ENCODE measurements around the gene ROCK2. TPM values are rescaled to one million over a fixed set of nuclear protein-coding genes. Genes with fewer than 3 reads are reported as not detected.

The ROCK2 gene
- polyA plus RNA-seq, 2 of the 4 experiments (the other 2 are of a cell fraction) = 34.0 to 38.7 TPM

DNA sequence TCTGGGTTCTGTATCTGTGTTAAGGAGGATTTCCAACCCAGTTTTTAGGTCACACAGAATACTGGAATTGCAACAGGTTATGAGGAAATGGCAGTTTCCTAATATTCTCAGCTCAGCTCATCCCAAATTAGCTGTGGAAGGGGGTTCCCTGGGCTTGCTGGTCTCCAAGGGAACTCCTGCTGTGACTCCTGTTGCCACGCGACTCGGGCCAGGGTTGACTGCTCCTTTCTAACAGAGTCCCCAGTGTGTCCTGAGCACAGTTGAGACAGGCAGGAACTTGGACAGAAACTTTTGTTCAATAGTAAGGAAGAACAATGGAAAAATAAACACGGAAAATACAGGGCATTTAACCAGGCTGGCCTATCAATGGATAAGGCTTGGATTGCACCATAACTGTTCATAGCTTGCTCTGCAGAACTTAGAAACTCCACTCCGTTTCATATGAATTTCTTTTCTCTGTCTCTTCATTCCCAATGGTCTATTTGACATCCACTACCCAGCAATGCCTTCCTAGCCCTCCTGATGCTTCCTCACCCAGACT, 3.8 kb upstream of the ROCK2 start:
- Histone ChIP-seq H3K9me3 (no peaks in the 10 kb centered on the region), H3K4me3 (no peak overlapping the region), H3K4me2 (no peak overlapping the region), H3K27ac (peak overlapping the region in 1 of 2 experiments; percentile 40; a peak in 2 of 6 replicates), H3K4me1 (peaks cover 17% of the 10 kb centered on the region)
- WGBS (ENCODE audit: missing lambda C conversion rate) = 77% methylated on average over 5 of the region's 5 CpGs
- DNase-seq (ENCODE audit: low read depth in 1 of 2, low spot score in 1 of 2) = no peak
- ATAC-seq = no peak
- ChIA-PET POLR2A (interaction anchor here (1.3 kb wide), 1 partner anchor 20 kb away, joined by 3 read pairs; no protein-coding TSS in a partner anchor), CTCF (interaction anchor here (1.2 to 1.3 kb wide), 2 partner anchors 20 to 63 kb away, joined by 4 to 5 read pairs; no protein-coding TSS in a partner anchor)
- TF ChIP-seq HES2 (IDR thresholded peaks at IDR 0.05) (no peak), PHF8 (IDR thresholded peaks at IDR 0.05; ENCODE audit: borderline replicate concordance, low read depth) (no peak), E2F6 (IDR thresholded peaks at IDR 0.05; ENCODE audit: borderline replicate concordance, low read depth) (no peak), JUNB (IDR thresholded peaks at IDR 0.05) (no peak), HEYL (CRISPR knock-in tag; IDR thresholded peaks at IDR 0.05) (no peak), ZNF302 (CRISPR knock-in tag; IDR thresholded peaks at IDR 0.05) (no peak), EHMT2 (IDR thresholded peaks at IDR 0.05; ENCODE audit: low read depth) (no peak), CEBPB (IDR thresholded peaks at IDR 0.05) (no peak), FOSB (CRISPR knock-in tag; IDR thresholded peaks at IDR 0.05) (no peak), POLR2A (IDR thresholded peaks at IDR 0.05; ENCODE audit: low read length) (no peak), ATOH8 (CRISPR knock-in tag; IDR thresholded peaks at IDR 0.05; ENCODE audit: low read depth) (no peak), SMC3 (IDR thresholded peaks at IDR 0.05) (no peak), POLR2AphosphoS2 (conservative IDR thresholded peaks at IDR 0.05; ENCODE audit: low read length) (no peak), CTCF (IDR thresholded peaks at IDR 0.05) (no peak)
- TF ChIP-seq, protein P1, sequence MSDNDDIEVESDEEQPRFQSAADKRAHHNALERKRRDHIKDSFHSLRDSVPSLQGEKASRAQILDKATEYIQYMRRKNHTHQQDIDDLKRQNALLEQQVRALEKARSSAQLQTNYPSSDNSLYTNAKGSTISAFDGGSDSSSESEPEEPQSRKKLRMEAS (IDR thresholded peaks at IDR 0.05) = no peak
- TF ChIP-seq, protein P2, sequence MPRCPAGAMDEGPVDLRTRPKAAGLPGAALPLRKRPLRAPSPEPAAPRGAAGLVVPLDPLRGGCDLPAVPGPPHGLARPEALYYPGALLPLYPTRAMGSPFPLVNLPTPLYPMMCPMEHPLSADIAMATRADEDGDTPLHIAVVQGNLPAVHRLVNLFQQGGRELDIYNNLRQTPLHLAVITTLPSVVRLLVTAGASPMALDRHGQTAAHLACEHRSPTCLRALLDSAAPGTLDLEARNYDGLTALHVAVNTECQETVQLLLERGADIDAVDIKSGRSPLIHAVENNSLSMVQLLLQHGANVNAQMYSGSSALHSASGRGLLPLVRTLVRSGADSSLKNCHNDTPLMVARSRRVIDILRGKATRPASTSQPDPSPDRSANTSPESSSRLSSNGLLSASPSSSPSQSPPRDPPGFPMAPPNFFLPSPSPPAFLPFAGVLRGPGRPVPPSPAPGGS (IDR thresholded peaks at IDR 0.05) = no peak
- no peak for FAIRE-seq

DNA sequence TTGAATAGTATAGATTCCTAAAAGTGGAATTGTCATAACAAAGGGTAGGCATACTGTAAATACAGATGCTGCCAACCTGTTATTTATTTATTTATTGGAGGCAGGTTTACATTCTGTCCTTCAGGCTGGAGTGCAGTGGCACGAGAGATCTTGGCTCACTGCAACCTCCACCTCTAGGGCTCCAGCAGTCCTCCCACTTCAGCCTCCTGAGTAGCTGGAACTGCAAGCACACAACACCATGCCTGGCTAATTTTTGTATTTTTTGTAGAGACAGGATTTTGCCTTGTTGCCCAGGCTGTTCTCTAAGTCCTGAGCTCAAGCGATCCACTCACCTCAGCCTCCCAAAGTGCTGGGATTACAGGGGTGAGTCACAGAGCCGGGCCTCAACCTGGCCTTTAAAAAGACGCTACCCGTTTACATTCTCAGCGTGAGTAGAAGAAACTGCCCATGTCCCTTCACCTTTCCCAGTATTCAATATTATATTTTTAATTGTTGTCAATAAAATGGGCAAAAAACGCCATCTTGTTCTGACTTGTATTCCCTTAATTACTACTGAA, 3.0 kb upstream of the ROCK2 start:
- ChIA-PET CTCF (interaction anchor here (0.6 to 1.3 kb wide), 4 partner anchors 21 to 235 kb away, joined by 3 to 5 read pairs (median 4); no protein-coding TSS in a partner anchor), POLR2A (interaction anchor here (1.3 kb wide), 1 partner anchor 21 kb away, joined by 3 read pairs; no protein-coding TSS in a partner anchor)
- Histone ChIP-seq H3K27ac (peak overlapping the region in 1 of 2 experiments; percentile 53; a peak in 3 of 6 replicates), H3K4me2 (no peak overlapping the region), H3K4me1 (peaks cover 17% of the 10 kb centered on the region), H3K9me3 (no peaks in the 10 kb centered on the region), H3K4me3 (no peak overlapping the region)
- WGBS (ENCODE audit: missing lambda C conversion rate) = 65% methylated on average over 7 of the region's 7 CpGs
- DNase-seq (ENCODE audit: low read depth in 1 of 2, low spot score in 1 of 2) = no peak
- no peak for ATAC-seq
- FAIRE-seq = no peak
- no peak for TF ChIP-seq TFCP2L1 (CRISPR knock-in tag; IDR thresholded peaks at IDR 0.05)
- TF ChIP-seq HEYL (CRISPR knock-in tag; IDR thresholded peaks at IDR 0.05) = no peak
- TF ChIP-seq ZSCAN20 (CRISPR knock-in tag; IDR thresholded peaks at IDR 0.05) = no peak
- TF ChIP-seq, protein P3, sequence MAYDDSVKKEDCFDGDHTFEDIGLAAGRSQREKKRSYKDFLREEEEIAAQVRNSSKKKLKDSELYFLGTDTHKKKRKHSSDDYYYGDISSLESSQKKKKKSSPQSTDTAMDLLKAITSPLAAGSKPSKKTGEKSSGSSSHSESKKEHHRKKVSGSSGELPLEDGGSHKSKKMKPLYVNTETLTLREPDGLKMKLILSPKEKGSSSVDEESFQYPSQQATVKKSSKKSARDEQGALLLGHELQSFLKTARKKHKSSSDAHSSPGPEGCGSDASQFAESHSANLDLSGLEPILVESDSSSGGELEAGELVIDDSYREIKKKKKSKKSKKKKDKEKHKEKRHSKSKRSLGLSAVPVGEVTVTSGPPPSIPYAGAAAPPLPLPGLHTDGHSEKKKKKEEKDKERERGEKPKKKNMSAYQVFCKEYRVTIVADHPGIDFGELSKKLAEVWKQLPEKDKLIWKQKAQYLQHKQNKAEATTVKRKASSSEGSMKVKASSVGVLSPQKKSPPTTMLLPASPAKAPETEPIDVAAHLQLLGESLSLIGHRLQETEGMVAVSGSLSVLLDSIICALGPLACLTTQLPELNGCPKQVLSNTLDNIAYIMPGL (CRISPR knock-in tag; IDR thresholded peaks at IDR 0.05; ENCODE audit: borderline replicate concordance) = no peak
- no peak for TF ChIP-seq SREBF2 (IDR thresholded peaks at IDR 0.05)
- no peak for TF ChIP-seq RAD21 (conservative IDR thresholded peaks at IDR 0.05 in 1 of 2, IDR thresholded peaks at IDR 0.05 in 1 of 2)
- no peak for TF ChIP-seq POLR2A (IDR thresholded peaks at IDR 0.05; ENCODE audit: low read length)
- TF ChIP-seq HDAC2 (IDR thresholded peaks at IDR 0.05) = no peak
- no peak for TF ChIP-seq MAZ (IDR thresholded peaks at IDR 0.05; ENCODE audit: borderline replicate concordance, low read depth, low read length)
- TF ChIP-seq CHD4 (IDR thresholded peaks at IDR 0.05; ENCODE audit: borderline replicate concordance) = no peak
- TF ChIP-seq HOXB5 (CRISPR knock-in tag; IDR thresholded peaks at IDR 0.05) = no peak
- TF ChIP-seq, protein P4, sequence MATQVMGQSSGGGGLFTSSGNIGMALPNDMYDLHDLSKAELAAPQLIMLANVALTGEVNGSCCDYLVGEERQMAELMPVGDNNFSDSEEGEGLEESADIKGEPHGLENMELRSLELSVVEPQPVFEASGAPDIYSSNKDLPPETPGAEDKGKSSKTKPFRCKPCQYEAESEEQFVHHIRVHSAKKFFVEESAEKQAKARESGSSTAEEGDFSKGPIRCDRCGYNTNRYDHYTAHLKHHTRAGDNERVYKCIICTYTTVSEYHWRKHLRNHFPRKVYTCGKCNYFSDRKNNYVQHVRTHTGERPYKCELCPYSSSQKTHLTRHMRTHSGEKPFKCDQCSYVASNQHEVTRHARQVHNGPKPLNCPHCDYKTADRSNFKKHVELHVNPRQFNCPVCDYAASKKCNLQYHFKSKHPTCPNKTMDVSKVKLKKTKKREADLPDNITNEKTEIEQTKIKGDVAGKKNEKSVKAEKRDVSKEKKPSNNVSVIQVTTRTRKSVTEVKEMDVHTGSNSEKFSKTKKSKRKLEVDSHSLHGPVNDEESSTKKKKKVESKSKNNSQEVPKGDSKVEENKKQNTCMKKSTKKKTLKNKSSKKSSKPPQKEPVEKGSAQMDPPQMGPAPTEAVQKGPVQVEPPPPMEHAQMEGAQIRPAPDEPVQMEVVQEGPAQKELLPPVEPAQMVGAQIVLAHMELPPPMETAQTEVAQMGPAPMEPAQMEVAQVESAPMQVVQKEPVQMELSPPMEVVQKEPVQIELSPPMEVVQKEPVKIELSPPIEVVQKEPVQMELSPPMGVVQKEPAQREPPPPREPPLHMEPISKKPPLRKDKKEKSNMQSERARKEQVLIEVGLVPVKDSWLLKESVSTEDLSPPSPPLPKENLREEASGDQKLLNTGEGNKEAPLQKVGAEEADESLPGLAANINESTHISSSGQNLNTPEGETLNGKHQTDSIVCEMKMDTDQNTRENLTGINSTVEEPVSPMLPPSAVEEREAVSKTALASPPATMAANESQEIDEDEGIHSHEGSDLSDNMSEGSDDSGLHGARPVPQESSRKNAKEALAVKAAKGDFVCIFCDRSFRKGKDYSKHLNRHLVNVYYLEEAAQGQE (IDR thresholded peaks at IDR 0.05) = no peak
